HepG2 (cell line): ENCODE data around the gene TNS1. TPM values are rescaled to one million over a fixed set of nuclear protein-coding genes. Genes with fewer than 3 reads are reported as not detected.

Source experiments
- ARNT ChIP-seq: fragments of 450-650 bp; IDR thresholded peaks from 2 replicates; pipeline ENCODE4 v1.6.1; 2017
- DNMT3B ChIP-seq: conservative IDR thresholded peaks from 2 replicates; pipeline ENCODE4 v1.6.1; 2016; ENCODE audit warnings: missing biosample characterization, control low read depth
- HDAC2 ChIP-seq: sonication (generic); formaldehyde crosslinking; IDR thresholded peaks from 2 replicates; pipeline ENCODE4 v1.4.0; 2020; ENCODE audit warnings: missing genetic modification reagents
- JUN ChIP-seq: sonication (generic); formaldehyde crosslinking; IDR thresholded peaks from 2 replicates; pipeline ENCODE4 v1.4.0; 2020; ENCODE audit warnings: mild to moderate bottlenecking, missing genetic modification reagents
- KMT2A ChIP-seq: sonication (generic); formaldehyde crosslinking; IDR thresholded peaks from 2 replicates; pipeline ENCODE4 v1.4.0; 2020; ENCODE audit warnings: missing genetic modification reagents
- MEF2D ChIP-seq: sonication (generic); formaldehyde crosslinking; IDR thresholded peaks from 2 replicates; pipeline ENCODE4 v1.5.1; 2020; ENCODE audit warnings: mild to moderate bottlenecking, missing genetic modification reagents
- RBM22 ChIP-seq: fragments of 200-400 bp; formaldehyde crosslinking; optimal IDR thresholded peaks from 2 replicates; pipeline ENCODE3; 2017; ENCODE audit warnings: mild to moderate bottlenecking, low read length, moderate library complexity
- SETDB1 ChIP-seq: sonication (generic); formaldehyde crosslinking; IDR thresholded peaks from 2 replicates; pipeline ENCODE4 v1.5.1; 2020; ENCODE audit warnings: missing genetic modification reagents, mild to moderate bottlenecking, borderline replicate concordance
- SNAI1 ChIP-seq: sonication (generic); formaldehyde crosslinking; IDR thresholded peaks from 2 replicates; pipeline ENCODE4 v1.5.0; 2020; ENCODE audit warnings: mild to moderate bottlenecking, missing genetic modification reagents, borderline replicate concordance
- ZNF720 ChIP-seq: sonication (generic); formaldehyde crosslinking; IDR thresholded peaks from 2 replicates; pipeline ENCODE4 v1.4.0; 2020; ENCODE audit warnings: missing genetic modification reagents
- polyA plus RNA-seq, 8 experiments: library from polyadenylated mRNA; depleted of rRNA in 3 of 8; stranded (reverse) in 7 of 8; unstranded in 1 of 8; fragments of >200 nt; fragmentation: Illumina TruSeq in 4 of 8; extraction: Trizol in 4 of 8; gene quantifications; 2 replicates each; pipeline versions ENCODE4 v1.2.1 to v1.2.3, GENCODE V29; 2011 to 2016; ENCODE audit warnings: low read depth in 4 of 8, missing spikeins in 1 of 8, mixed read lengths in 1 of 8; ENCODE audit not compliant: insufficient read depth in 1 of 8
- total RNA-seq, 5 experiments: library from RNA; depleted of rRNA; stranded (reverse); fragments of >200 nt; fragmentation: Illumina TruSeq; extraction: Trizol; gene quantifications; 2 replicates each; pipeline ENCODE4 v1.2.3, GENCODE V29; 2016; ENCODE audit warnings: low read depth in 1 of 5
- TF ChIP-seq, protein P1 (sequence below): sonication (generic); formaldehyde crosslinking; IDR thresholded peaks from 2 replicates; pipeline ENCODE4 v1.5.0; 2020; ENCODE audit warnings: mild to moderate bottlenecking, missing genetic modification reagents
- TF ChIP-seq, protein P2 (sequence below), 2 experiments: sonication (generic) in 1 of 2; formaldehyde crosslinking in 1 of 2; IDR thresholded peaks; 2 replicates each; pipeline versions ENCODE4 v1.5.1 to v1.6.1; 2011 to 2020; ENCODE audit warnings: borderline replicate concordance in 1 of 2, low read depth in 1 of 2, low read length in 1 of 2, mild to moderate bottlenecking in 1 of 2, missing genetic modification reagents in 1 of 2, moderate library complexity in 1 of 2
- TF ChIP-seq, protein P3 (sequence below): sonication (generic); formaldehyde crosslinking; IDR thresholded peaks from 2 replicates; pipeline ENCODE4 v1.5.0; 2020; ENCODE audit warnings: mild to moderate bottlenecking, missing genetic modification reagents
- TF ChIP-seq, protein P4 (sequence below): sonication (generic); formaldehyde crosslinking; IDR thresholded peaks from 2 replicates; pipeline ENCODE4 v1.8.1; 2023; ENCODE audit warnings: mild to moderate bottlenecking, inconsistent platforms, moderate library complexity, missing genetic modification reagents, borderline replicate concordance
- TF ChIP-seq, protein P5 (sequence below): IDR thresholded peaks from 2 replicates; pipeline ENCODE4 v1.6.1; 2012; ENCODE audit warnings: inconsistent platforms
- TF ChIP-seq, protein P6 (sequence below): sonication (generic); formaldehyde crosslinking; IDR thresholded peaks from 2 replicates; pipeline ENCODE4 v1.4.0; 2020; ENCODE audit warnings: missing genetic modification reagents

TNS1 gene
- total and polyA plus RNA-seq, 2 of the 13 experiments (the other 11 are each of a cell fraction or from before 2014, with no cell fraction given), result 1.9 to 118 TPM

DNA sequence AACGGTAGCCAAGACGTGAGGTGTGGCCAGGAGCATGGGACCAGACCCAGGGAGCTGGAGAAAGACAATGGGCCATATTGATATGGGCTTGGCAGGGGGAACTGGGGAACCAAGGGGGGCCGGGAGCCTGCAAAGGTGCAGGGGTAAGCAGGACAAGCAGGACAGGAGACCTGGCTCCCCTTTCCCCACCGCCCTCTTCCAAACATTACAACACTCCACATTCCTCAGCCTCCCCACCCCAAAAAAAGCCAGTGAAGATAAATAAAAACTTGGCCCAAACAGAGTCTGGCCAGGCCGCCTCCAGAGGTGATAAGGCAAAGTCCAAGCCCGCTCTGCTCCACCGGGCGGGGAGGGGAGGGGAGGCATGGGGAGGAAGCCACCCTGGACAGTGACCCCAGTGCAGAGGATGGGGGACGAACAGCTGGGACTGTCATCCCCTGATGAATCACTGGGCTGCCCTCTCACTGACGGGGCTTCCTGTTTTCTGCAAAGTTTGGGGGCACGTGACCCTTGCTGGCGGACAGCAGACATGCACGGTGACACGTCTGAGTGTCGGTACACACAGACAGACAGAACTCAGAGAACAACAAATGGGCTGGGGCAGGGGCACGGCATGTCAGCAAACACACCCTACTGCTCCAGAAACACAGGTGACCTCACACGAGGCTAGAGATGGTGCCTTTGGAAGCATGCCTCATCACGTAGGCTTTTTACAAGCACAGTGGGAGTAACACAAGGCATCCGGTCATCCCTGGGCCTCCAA is 100.2 kb downstream of the TNS1 start (continued):
- TF ChIP-seq, protein P1, sequence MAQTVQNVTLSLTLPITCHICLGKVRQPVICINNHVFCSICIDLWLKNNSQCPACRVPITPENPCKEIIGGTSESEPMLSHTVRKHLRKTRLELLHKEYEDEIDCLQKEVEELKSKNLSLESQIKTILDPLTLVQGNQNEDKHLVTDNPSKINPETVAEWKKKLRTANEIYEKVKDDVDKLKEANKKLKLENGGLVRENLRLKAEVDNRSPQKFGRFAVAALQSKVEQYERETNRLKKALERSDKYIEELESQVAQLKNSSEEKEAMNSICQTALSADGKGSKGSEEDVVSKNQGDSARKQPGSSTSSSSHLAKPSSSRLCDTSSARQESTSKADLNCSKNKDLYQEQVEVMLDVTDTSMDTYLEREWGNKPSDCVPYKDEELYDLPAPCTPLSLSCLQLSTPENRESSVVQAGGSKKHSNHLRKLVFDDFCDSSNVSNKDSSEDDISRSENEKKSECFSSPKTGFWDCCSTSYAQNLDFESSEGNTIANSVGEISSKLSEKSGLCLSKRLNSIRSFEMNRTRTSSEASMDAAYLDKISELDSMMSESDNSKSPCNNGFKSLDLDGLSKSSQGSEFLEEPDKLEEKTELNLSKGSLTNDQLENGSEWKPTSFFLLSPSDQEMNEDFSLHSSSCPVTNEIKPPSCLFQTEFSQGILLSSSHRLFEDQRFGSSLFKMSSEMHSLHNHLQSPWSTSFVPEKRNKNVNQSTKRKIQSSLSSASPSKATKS (CRISPR knock-in tag), result no peak
- no peak for TF ChIP-seq SETDB1 (CRISPR knock-in tag)
- peak; percentile 92 for TF ChIP-seq DNMT3B (CRISPR knock-in tag)
- no peak for TF ChIP-seq ZNF720 (CRISPR knock-in tag)
- TF ChIP-seq, protein P2, sequence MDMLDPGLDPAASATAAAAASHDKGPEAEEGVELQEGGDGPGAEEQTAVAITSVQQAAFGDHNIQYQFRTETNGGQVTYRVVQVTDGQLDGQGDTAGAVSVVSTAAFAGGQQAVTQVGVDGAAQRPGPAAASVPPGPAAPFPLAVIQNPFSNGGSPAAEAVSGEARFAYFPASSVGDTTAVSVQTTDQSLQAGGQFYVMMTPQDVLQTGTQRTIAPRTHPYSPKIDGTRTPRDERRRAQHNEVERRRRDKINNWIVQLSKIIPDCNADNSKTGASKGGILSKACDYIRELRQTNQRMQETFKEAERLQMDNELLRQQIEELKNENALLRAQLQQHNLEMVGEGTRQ (IDR thresholded peaks at IDR 0.05; ENCODE audit: low read depth, low read length), result peak; percentile 97
- TF ChIP-seq, protein P2 (CRISPR knock-in tag; IDR thresholded peaks at IDR 0.05; ENCODE audit: borderline replicate concordance), result peak; percentile 99; the same call in 1 of the 2 replicates
- TF ChIP-seq, protein P3, sequence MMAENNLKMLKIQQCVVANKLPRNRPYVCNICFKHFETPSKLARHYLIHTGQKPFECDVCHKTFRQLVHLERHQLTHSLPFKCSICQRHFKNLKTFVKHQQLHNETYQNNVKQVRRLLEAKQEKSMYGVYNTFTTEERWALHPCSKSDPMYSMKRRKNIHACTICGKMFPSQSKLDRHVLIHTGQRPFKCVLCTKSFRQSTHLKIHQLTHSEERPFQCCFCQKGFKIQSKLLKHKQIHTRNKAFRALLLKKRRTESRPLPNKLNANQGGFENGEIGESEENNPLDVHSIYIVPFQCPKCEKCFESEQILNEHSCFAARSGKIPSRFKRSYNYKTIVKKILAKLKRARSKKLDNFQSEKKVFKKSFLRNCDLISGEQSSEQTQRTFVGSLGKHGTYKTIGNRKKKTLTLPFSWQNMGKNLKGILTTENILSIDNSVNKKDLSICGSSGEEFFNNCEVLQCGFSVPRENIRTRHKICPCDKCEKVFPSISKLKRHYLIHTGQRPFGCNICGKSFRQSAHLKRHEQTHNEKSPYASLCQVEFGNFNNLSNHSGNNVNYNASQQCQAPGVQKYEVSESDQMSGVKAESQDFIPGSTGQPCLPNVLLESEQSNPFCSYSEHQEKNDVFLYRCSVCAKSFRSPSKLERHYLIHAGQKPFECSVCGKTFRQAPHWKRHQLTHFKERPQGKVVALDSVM, result peak; percentile 12; the same call in 1 of the 2 replicates
- TF ChIP-seq, protein P4, sequence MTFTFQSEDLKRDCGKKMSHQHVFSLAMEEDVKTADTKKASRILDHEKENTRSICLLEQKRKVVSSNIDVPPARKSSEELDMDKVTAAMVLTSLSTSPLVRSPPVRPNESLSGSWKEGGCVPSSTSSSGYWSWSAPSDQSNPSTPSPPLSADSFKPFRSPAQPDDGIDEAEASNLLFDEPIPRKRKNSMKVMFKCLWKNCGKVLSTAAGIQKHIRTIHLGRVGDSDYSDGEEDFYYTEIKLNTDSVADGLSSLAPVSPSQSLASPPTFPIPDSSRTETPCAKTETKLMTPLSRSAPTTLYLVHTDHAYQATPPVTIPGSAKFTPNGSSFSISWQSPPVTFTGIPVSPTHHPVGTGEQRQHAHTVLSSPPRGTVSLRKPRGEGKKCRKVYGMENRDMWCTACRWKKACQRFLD, result no peak; the same call in 1 of the 2 replicates
- no peak for TF ChIP-seq RBM22
- TF ChIP-seq SNAI1, result peak; percentile 79; the same call in 1 of the 2 replicates
- TF ChIP-seq, protein P5, sequence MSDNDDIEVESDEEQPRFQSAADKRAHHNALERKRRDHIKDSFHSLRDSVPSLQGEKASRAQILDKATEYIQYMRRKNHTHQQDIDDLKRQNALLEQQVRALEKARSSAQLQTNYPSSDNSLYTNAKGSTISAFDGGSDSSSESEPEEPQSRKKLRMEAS, result peak; percentile 96
- peak; percentile 98 for TF ChIP-seq HDAC2 (CRISPR knock-in tag)
- TF ChIP-seq JUN, result peak; percentile 96
- no peak for TF ChIP-seq ARNT
- TF ChIP-seq KMT2A (CRISPR knock-in tag), result peak; percentile 73
- TF ChIP-seq MEF2D (CRISPR knock-in tag), result peak; percentile 91
- TF ChIP-seq, protein P6, sequence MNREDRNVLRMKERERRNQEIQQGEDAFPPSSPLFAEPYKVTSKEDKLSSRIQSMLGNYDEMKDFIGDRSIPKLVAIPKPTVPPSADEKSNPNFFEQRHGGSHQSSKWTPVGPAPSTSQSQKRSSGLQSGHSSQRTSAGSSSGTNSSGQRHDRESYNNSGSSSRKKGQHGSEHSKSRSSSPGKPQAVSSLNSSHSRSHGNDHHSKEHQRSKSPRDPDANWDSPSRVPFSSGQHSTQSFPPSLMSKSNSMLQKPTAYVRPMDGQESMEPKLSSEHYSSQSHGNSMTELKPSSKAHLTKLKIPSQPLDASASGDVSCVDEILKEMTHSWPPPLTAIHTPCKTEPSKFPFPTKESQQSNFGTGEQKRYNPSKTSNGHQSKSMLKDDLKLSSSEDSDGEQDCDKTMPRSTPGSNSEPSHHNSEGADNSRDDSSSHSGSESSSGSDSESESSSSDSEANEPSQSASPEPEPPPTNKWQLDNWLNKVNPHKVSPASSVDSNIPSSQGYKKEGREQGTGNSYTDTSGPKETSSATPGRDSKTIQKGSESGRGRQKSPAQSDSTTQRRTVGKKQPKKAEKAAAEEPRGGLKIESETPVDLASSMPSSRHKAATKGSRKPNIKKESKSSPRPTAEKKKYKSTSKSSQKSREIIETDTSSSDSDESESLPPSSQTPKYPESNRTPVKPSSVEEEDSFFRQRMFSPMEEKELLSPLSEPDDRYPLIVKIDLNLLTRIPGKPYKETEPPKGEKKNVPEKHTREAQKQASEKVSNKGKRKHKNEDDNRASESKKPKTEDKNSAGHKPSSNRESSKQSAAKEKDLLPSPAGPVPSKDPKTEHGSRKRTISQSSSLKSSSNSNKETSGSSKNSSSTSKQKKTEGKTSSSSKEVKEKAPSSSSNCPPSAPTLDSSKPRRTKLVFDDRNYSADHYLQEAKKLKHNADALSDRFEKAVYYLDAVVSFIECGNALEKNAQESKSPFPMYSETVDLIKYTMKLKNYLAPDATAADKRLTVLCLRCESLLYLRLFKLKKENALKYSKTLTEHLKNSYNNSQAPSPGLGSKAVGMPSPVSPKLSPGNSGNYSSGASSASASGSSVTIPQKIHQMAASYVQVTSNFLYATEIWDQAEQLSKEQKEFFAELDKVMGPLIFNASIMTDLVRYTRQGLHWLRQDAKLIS, result no peak; the same call in 1 of the 2 replicates
